Activated CD8-positive, alpha-beta memory T cell treated with anti-CD3 and anti-CD28 coated beads for 36 hours (primary cell): Measurements from ENCODE around the gene NIT1. TPM values are rescaled to one million over a fixed set of nuclear protein-coding genes. Genes with fewer than 3 reads are reported as not detected.

Experiments
- CTCF ChIA-PET: fragments of 350-600 bp; sonication (Branson Sonifier 250); formaldehyde crosslinking; loops from one replicate; lab custom pipeline; 2021; ENCODE audit warnings: antibody characterized with exemption; lab: Charles Lee
- POLR2A ChIA-PET: fragments of 350-600 bp; sonication (Branson Sonifier 250); formaldehyde crosslinking; loops from one replicate; lab custom pipeline; 2021; ENCODE audit warnings: antibody characterized with exemption; lab: Charles Lee
- total RNA-seq, 2 experiments: library from RNA; stranded (reverse); gene quantifications; one replicate each; pipeline ENCODE4 v1.2.3, GENCODE V29; 2021

NIT1 gene
- total RNA-seq, 2 experiments from 2014 or later = 38.6 to 40.3 TPM

DNA sequence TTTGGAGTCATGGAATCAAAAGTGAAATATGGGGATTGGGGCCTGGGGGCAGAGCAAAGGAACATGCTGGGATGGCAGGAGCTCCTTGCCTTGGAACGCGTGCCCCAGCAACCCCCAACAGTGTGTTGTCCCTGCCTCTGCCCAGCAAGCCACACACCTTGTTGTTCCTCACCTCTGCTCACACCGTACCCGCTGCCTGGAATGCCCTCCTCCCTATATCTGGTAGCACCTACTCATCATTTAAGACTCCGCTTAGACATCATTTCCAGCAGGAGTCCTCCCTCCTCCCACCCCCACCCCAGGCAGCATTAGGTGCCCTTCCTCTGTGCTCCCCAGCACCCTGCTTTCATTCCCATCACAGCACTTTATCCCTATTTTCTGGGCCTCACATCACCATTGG is 36.4 kb upstream of the NIT1 start:
- POLR2A ChIA-PET = no interaction called here
- CTCF ChIA-PET = no interaction called here

GRCh38 chr1:161082483-161082882 is 35.4 kb upstream of the NIT1 start:
- CTCF ChIA-PET = interaction anchor here (0.6 to 1.8 kb wide), 2 partner anchors 15 to 190 kb away, joined by 3 to 7 read pairs; no protein-coding TSS in a partner anchor
- POLR2A ChIA-PET = no interaction called here

GRCh38 chr1:161082996-161083747 is 34.7 kb upstream of the NIT1 start:
- CTCF ChIA-PET = interaction anchor here (0.6 to 1.8 kb wide), 2 partner anchors 14 to 189 kb away, joined by 3 to 7 read pairs; no protein-coding TSS in a partner anchor
- POLR2A ChIA-PET = no interaction called here

DNA sequence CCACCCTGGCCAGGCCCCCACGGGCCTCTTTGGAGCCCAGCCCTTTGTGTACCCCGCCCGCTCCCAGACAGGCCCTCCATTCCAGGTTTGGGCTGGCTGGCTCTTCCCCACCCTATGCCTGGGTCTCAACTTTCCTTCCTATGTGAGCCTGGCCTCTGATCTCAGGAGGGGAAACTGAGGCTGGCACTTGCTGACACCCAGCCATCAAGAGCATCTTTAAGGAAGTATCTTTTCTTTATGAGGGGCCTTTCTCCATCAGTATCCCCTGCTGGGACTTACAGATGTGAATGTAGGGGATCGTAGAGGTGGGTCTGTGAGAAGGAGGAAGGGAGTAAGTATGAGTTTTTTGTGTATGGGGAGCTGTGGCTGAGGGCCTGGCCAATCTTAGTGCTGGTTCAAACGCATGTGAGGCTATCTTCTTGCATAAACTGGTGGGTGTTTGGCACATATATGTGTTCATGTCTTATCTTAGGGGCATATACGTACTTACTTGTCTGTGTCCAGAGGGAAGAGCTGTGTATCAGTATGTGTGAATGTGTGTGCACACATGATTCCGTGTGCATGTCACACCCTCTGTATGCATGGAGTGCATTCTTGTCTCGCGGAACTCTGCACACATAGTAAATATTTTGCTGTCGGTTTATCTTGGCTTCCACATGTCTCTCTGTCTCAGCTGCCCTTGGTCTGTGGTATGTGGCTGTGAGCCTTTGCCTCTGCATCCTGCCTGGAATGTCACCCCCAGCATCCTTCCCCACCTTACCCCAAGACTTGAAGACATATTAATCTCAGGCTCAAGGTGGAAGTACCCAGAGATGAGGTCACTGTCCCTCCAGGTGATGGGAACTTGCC is 33.9 kb upstream of the NIT1 start:
- ChIA-PET POLR2A (no interaction called here), CTCF (interaction anchor here (1.8 kb wide), 1 partner anchor 13 kb away, joined by 7 read pairs; no protein-coding TSS in a partner anchor)

- POLR2A ChIA-PET = no interaction called here
- CTCF ChIA-PET = interaction anchor here (0.9 to 1.0 kb wide), 2 partner anchors 13 to 16 kb away, joined by 3 read pairs; no protein-coding TSS in a partner anchor
These were observed 33.3 kb upstream of the NIT1 start for GRCh38 chr1:161084597-161084988.

DNA sequence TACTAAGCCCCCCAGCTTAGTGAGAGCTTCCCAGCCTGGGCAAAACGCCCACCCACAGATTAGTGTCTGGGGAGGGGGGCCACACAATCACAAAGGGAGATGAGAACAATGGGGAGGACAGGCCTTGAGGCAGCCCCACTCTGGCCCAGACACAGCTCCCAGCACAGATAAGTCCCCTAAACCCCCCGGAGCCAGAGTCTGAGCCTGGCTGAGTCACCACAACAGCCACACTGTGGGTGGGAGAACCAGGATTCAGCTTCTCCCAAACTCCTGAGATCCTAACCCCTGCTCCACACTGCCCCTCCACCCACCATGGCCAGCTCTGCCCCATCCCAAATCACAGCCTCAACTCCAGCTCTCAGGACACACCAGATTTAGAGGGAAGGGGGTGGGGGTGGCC is 32.7 kb upstream of the NIT1 start:
- ChIA-PET POLR2A (no interaction called here), CTCF (interaction anchor here (0.9 to 1.0 kb wide), 2 partner anchors 13 to 17 kb away, joined by 3 read pairs; no protein-coding TSS in a partner anchor)

- POLR2A ChIA-PET = no interaction called here
- CTCF ChIA-PET = interaction anchor here (3.8 kb wide), 1 partner anchor 11 kb away, joined by 19 read pairs; the partner anchor contains the start of gene KLHDC9
These were observed 31.4 kb upstream of the NIT1 start for GRCh38 chr1:161086457-161086856.

- POLR2A ChIA-PET = no interaction called here
- CTCF ChIA-PET = interaction anchor here (0.8 to 3.8 kb wide), 2 partner anchors 8 to 9 kb away, joined by 3 to 19 read pairs; partner anchors contain the start of gene KLHDC9
These were observed 29.3 kb upstream of the NIT1 start for GRCh38 chr1:161088587-161089110.

GRCh38 chr1:161089251-161089924 is 28.5 kb upstream of the NIT1 start, which contains the start of gene NECTIN4:
NECTIN4 (minus strand) TSS chr1:161089558; CDS start chr1:161089296, 262 bp downstream.
- CTCF ChIA-PET = interaction anchor here (0.8 to 3.8 kb wide), 2 partner anchors 8 to 9 kb away, joined by 3 to 19 read pairs; partner anchors contain the start of gene KLHDC9
- POLR2A ChIA-PET = no interaction called here

- CTCF ChIA-PET = interaction anchor here (3.8 kb wide), 1 partner anchor 8 kb away, joined by 19 read pairs; the partner anchor contains the start of gene KLHDC9
- POLR2A ChIA-PET = no interaction called here
These were observed 28.0 kb upstream of the NIT1 start for GRCh38 chr1:161089938-161090337.

GRCh38 chr1:161090617-161091016 is 27.3 kb upstream of the NIT1 start:
- CTCF ChIA-PET = no interaction called here
- POLR2A ChIA-PET = no interaction called here

DNA sequence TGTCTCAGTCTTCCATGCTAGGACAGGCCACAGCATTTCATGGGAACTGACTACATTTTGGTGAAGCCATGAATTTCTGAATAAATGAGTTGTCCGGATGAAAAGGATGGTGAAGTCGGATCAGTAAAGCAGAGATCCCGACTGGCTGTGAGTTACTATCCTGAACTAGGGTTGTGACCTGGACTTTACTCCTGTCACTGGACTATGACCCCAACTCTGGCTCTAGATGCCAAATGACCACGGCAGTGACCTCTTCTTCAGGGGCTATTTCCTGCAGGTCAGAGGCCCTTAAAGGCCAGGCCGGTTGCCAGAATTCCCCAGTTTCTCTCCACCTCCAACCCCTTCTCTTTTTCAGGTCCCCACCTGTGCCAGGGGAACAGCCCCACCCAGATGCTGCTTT is 26.8 kb upstream of the NIT1 start:
- POLR2A ChIA-PET = no interaction called here

GRCh38 chr1:161091796-161092507 is 26.0 kb upstream of the NIT1 start:
- ChIA-PET POLR2A (no interaction called here), CTCF (interaction anchor here (1.3 to 1.9 kb wide), 3 partner anchors 20 to 95 kb away, joined by 3 to 11 read pairs (median 5); no protein-coding TSS in a partner anchor)

More for the DNA sequence above, 26.8 kb upstream of the NIT1 start:
- CTCF ChIA-PET = no interaction called here

- ChIA-PET POLR2A (interaction anchor here (0.6 kb wide), 1 partner anchor 61 kb away, joined by 3 read pairs; no protein-coding TSS in a partner anchor), CTCF (interaction anchor here (1.0 to 1.9 kb wide), 4 partner anchors 21 to 96 kb away, joined by 3 to 11 read pairs (median 4); no protein-coding TSS in a partner anchor)
These were observed 25.3 kb upstream of the NIT1 start for GRCh38 chr1:161092621-161093028.

GRCh38 chr1:161094481-161094880 is 23.4 kb upstream of the NIT1 start:
- ChIA-PET POLR2A (no interaction called here), CTCF (no interaction called here)

GRCh38 chr1:161095230-161095629 is 22.7 kb upstream of the NIT1 start:
- ChIA-PET POLR2A (no interaction called here), CTCF (interaction anchor here (1.0 kb wide), 1 partner anchor 10 kb away, joined by 3 read pairs; no protein-coding TSS in a partner anchor)

GRCh38 chr1:161096015-161096414 is 21.9 kb upstream of the NIT1 start:
- CTCF ChIA-PET = interaction anchor here (0.6 to 4.0 kb wide), 8 partner anchors 8 to 92 kb away, joined by 3 to 42 read pairs (median 6); partner anchors contain the start of genes ARHGAP30, NECTIN4 and USF1
- POLR2A ChIA-PET = no interaction called here
